Measurements from ENCODE around the gene FBLN5.

GRCh38 chr14:91886961-91887360, 60.5 kb downstream of the FBLN5 start:
- TF ChIP-seq CTCF (IDR thresholded peaks at IDR 0.05; ENCODE audit: low read depth, low read length): no peak
- no peak for TF ChIP-seq EZH2phosphoT487 (IDR thresholded peaks at IDR 0.05; ENCODE audit: low read depth)
